Hematopoietic multipotent progenitor cell treated with erythropoietin and hydrocortisone succinate and interleukin-3 and kit ligand, for 17 days (in vitro differentiated cells): Measurements from ENCODE around the gene FOXA2.
"Not testable (repeated sequence)": the region's sequence is repeated elsewhere in the genome, so short reads cannot be mapped to it uniquely, and the experiment has no call there.

Experiments
- DNase-seq: peaks from one replicate; pipeline ENCODE4 v3.0.0-alpha.2; 2015; ENCODE audit warnings: low spot score

Gene FOXA2

DNA sequence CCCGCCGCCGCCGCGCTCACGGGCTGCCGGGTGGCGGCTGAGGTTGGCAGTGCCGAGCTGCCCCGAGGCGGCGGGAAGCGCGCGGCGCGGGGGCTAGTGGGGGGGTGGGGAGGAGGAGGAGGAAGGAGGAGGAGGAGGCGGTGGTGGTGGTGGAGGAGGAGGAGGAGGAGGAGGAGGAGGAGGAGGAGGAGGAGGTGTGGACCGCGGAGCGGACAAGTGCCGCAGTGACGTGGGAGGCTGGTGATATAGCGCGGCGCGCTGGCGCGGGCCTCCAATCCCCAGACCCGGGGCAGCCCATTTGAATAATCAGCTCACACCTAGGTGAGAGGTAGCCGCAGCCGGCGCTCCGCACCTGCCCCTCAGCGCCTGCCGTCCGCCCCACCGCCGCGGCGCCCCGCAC, at the start of gene FOXA2:
Gene FOXA2, minus strand, starts transcription at position 51 of the 400 bp plus-strand sequence. CDS start 294 bp downstream, outside the sequence.
- no peak for DNase-seq

DNA sequence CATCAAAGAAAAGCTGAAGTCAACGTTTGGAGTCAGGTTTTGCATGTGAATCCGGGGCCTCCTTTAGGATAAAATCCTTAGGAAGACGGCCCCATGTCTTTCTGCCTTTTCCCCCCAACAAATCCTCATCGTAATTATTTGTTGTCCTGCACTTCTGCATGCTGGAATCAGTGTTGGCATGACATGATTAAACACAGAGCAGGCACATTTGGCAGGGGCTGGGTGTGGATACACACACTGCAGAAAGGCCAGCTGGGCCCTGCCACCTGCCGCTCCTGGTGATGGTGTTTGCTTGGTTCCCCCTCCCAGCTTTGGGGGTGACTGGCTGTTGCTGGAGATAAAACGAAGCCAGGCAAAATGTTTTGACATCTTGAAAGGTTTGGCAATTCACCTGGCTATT, 46.3 kb upstream of the FOXA2 start:
- DNase-seq = no peak

DNA sequence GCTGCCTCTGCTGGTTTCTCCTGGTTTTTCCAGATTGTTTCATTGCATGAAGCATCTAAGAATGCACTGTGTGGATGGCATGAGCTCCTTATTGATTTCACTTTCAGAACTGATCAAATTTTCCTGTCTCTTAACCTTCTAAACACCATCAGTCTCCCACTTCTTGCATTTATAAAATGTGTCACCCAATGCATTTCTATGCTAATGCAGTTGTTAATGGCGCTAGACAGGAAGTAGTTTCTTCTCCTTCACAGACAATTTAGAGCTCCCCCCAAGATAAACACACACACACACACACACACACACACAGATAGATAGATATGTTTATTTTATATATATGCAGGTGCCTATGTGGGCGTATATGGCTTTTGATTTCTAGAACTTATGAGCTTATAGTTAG, 45.6 kb upstream of the FOXA2 start:
- DNase-seq = no peak

DNA sequence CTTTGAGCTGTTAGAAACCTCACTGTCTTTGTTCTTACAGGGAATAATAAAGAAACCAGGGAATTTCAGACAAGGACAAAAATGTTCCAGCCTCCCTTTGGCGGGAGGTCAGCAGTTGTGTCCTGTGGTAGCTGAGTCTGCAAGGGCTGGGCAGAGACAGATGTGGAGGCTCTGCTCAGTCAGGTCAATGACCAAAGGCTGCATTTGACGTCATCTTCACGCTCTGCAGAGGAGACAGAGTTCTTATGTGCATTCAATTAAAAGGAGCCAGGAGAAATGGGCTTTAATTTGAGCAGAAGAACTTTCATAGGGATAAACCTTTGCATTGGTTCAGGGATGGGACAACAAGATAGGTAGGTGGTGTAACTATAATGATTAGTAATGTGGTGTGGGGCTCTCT, 45.1 kb upstream of the FOXA2 start:
- DNase-seq = no peak

DNA sequence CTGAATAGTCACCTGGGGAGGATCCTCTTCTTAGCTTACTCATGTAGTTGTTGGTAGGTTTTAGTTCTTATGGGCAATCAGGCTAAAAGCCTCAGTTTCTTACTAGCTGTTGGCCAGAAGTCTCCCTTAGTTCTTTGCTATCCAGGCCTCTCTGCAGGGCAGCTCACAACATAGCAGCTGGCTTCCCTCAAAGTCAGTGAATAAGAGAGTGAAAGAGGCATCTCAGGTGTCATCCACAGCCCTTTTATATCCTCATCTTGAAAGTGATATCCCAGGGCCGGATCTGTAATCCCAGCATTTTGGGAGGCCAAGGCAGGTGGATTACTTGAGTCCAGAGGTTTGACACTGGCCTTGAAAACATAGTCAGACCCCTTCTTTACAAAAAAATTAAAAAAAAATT, 42.1 kb upstream of the FOXA2 start:
- DNase-seq = no peak

DNA sequence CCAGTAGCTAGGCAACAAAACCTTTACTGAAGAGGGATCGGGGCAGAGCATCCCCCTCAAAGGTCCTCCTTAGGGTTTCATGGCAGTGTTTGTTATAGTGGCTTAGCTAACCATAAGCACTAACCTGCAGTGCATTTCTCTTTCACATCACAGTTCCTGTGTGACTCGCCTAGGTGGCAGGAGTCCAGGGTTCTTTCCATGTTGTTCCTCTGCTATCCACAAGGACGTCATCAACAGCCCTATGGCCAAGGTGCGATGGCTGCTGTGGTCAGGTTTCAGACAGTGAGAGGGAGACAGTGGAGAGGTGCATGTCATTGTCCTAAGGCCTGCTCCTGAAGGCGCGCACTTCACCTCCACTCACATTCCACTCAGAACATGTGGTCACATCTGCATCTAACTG, 38.8 kb upstream of the FOXA2 start:
- DNase-seq = no peak

DNA sequence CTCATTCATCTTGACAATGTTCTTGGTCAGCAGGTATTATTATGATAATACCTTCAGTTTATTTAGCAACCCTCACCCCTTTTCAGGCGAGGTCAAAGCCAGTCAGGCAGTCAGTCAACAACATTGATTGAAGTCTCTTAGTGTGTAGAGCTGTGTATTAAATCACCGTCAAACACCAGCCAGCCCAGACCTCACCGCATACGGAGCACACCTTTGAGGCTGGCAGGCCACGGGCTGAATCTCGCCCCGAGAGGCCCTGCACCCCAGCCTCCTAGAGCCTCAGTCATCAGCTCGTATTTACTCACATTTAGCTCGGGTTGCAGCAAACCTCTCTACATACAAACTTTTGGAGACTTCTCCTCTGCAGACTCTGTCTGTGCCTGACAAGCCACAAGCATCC, 36.0 kb upstream of the FOXA2 start:
- DNase-seq = no peak

DNA sequence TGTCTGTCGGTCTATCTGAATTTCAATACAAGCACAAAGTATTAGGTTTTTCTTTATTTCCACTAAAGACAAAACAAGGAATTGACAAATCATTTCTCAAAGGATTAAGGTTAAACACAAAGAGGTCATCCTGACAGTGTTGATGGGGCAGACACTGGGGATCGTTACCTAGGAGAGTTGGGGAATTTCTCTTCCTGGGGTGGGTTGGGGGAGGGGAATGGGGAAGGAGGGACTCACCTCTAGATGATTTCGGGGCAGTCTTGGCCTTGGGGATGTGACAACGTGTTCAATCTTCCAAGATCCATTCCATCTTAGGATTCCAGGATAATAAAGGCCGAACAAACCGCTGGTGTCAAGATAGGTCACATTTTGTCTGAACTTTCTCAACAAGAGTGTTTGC, 35.4 kb upstream of the FOXA2 start:
- DNase-seq = no peak

DNA sequence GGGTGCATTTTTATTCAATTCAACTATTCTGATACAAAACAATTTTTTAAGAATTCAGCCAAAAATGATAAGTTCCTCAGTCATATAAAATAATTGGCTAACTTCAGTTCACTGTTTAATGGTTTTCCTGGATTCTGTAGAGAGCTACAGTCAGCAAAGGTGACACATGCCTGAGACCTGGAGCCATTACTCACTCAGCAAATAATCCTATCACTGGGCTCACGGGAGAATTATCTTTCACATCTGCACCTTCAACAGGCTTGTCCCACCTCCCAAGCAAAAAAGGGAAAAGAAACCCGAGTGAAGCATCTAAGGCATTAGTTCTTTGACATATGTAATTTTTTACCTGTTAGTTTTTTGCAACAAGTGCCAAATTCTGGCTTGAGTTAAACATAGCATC, 34.9 kb upstream of the FOXA2 start:
- DNase-seq = no peak

DNA sequence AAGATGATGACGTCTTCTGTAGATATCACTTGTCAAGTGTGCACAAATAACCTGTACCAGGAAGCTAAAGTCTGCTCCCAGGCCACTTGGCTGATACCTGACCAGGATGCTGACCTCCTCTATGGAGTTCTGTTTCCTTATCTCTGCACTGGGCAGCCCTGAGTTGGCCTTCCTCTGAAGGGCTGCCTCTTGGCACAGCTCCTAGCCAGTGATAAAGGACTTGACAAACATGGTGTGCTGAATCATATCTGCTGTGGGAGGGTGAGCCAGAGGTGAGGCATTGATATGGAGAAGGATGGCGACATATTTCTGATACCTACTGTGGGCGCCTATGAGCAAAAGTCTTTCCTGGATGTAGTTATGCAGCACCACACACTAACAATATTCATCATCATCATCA, 32.8 kb upstream of the FOXA2 start:
- no peak for DNase-seq

DNA sequence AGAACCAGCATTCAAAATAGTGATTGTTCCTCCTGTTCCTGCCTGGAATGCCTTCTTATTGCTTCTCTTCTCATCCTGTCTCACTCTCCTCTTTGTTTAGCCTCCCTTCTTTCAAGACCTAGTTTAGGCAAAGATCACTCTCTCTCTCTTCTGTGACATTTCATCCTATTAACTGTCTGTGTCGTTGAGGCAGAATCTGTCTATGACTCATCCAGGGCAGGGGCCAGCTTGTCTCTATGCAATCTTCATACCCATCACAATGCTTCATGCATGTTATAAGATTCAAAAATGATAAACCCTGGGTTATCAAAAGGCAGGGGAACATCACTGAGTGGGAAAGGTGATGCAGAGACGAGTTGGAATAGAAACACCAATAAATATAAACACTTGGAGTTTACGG, 32.2 kb upstream of the FOXA2 start:
- DNase-seq = no peak

DNA sequence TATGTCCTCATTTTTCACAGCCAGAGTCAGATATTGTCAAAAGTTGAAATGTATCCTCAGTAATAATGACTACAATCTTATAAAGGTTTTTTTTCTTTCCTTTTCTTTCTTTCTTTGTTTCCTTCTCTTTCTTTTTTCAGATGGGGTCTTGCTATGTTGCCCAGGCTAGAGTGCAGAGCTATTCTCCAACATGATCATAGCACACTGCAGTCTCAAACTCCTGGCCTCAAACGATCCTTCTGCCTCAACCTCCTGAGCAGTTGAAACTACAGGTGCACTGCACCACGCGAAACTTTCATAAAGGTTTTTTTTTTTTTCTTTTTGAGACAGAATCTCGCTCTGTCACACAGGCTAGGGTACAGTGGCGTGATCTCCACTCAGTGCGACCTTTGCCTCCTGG, 31.1 kb upstream of the FOXA2 start:
- no peak for DNase-seq

DNA sequence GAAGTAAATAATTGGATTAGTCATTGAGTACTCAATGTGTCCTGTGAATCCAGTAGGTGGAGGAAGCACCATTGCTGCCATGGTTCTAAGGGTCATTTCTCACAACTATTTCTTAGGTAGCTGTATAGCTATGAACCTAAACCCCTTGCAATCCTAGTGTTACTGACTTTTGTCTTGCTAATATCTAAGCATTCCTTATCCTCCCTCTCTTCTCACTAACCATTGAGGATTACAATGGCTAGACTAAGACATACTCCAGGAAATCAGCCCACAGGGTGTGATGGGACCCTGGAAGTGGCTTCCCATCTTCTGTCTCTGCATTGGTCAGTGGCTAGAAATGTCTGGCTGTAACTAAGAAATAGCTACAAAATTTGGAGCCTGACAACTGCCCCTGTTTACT, 27.3 kb upstream of the FOXA2 start:
- DNase-seq = no peak

DNA sequence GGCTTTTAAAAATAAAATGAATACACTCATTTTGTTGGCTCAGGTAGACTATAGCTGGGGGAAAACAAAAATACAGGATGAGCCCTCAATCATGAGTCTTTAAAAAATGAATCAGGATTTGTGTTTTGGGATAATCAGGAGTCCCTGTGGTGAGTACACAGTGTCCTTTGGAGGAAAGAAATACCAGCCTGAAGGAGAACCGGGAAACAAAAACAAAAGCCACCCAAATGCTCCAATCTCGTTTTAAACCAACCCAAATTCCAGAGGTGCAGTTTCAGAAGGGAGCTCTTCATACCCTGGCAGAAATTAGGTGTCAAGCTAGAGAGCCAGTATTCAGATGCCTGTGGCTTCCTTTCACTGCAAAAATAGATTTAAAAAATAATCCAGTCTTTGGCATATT, 23.3 kb upstream of the FOXA2 start:
- DNase-seq = no peak

DNA sequence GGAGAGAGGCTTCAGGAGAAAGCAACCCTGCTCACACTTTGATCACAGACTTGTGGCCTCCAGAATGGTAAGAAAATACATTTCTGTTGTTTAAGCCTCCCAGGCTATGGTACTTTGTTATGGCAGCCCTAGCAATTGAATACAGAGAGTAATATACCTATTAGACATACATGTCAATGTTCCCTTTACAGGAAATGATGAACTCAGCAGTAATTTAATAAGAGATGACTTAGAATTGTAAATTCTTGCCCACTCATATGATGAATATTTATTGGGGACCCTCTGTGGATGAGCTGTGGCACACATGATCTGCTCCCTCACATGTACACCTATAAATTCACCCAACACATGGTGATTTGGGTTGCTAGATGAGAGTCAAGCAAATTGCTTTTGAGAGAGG, 20.4 kb upstream of the FOXA2 start:
- DNase-seq = no peak

DNA sequence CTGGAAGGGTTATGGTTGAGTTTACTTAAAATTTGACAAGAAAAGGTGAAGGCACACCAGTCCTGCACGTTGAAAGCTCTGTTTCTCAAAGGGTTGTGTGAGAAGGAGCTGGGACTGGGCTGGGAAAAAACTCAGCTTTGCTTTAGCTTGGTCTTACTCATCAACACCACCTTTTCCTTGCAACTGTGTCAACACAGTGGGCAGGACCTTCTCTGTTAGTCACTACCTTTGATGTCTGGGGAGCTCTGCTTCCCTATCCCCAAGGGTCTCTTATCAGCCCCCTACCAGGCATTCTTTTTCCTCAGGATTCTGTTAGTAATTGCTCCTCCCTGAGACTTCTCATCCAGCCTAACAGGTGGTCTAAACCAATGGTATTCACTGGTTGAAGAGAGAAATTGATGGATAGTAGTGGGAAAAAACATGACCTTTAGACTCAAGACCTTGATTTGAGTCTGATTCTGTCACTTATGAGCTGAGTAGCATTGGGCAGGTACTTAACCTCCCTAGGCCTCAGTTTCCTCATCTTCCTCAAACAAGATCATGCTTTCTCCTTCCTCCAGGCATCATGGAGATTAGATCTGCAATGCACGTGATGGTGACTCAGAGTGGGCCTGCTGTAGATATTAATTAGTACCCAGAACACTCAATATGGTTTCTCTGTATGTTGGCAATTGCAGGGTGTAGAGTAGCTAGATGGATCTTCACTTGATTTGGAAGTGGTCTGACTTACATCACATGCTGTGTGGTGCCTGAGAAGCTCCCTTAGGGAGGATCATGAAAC, 17.2 kb upstream of the FOXA2 start:
- no peak for DNase-seq

DNA sequence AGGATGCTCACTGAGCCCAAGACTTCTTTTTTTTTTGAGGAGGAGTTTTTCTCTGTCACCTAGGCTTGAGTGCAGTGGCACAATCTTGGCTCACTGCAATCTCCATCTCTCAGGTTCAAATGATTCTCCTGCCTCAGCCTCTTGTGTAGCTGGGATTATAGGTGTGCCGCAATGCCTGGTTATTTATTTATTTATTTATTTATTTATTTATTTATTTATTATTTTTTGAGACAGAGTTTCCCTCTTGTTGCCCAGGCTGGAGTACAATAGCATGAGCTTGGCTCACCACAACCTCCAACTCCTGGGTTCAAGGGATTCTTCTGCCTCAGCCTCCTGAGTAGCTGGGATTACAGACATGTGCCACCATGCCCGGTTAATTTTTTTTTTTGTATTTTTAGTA, 14.9 kb upstream of the FOXA2 start:
- DNase-seq = not testable (repeated sequence)

DNA sequence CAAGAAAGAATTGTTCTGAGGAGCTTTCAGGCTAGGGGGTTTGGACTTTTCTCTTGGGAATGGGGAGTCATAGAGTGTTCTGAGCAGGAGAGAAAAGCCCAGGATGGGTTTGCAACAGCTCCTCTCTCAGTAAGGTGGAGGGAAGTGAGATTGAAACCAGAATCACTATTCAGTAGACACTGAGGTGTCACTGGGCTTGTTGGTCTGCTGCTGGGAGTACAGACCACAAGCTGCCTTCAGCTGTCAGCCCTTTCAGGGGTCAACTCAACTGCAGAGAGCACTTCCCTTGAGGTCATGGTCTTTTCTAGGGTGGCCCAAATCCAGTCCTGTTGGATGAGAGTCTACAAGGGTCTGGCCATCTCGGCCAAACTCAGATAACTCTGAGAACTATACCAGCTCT, 12.9 kb upstream of the FOXA2 start:
- DNase-seq = no peak

DNA sequence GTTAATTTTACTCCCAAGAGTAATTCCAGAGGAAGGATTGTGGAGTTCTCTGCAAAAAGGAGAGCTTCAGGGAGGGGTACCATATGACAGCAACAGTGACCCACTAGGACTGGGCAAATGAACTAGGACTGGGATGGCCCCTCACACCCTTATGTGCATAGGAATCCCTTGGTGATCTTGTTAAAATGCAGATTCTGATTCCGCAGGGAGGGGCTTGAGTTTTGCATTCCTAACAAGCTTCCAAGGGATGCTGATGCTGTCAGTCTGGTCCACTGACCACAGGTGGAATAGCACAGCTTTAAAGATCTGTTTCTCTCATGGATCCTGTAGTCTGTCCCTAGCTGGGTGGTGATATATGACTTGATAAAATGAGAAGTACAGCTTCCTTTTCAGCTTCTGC, 6.3 kb upstream of the FOXA2 start:
- DNase-seq = no peak

DNA sequence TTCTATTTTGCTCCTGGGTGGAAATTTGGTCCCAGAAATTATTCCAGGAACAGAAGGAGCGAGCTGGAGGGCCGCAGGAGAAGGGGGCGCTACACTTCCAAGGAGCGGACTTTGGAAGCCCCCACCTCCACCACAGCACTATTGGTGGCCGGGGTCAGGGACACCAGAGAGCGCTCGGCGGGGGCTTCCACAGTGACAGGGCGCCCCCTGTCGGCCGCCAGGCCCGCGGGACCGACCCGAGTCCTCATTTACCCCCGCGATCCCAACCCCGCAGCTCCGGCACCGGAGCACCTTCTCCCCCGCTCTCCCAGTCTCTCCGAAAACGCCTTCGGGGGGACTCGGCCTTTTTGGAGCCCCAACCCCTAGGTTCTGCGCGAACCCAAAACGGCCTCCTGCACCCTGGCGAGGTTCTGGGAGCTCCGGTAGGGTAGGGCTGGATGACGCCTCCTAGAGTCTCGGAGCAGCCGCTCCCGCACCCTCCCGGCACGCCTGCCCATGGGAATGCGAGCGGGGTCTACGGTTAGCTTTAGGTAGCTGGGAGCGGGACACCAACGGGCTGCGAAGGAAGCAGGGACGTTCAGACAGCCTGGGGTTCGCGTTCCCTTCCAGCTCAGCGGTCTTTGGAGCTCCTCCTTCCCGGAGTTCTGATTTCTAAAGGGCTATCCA, 2.4 kb upstream of the FOXA2 start:
- no peak for DNase-seq

DNA sequence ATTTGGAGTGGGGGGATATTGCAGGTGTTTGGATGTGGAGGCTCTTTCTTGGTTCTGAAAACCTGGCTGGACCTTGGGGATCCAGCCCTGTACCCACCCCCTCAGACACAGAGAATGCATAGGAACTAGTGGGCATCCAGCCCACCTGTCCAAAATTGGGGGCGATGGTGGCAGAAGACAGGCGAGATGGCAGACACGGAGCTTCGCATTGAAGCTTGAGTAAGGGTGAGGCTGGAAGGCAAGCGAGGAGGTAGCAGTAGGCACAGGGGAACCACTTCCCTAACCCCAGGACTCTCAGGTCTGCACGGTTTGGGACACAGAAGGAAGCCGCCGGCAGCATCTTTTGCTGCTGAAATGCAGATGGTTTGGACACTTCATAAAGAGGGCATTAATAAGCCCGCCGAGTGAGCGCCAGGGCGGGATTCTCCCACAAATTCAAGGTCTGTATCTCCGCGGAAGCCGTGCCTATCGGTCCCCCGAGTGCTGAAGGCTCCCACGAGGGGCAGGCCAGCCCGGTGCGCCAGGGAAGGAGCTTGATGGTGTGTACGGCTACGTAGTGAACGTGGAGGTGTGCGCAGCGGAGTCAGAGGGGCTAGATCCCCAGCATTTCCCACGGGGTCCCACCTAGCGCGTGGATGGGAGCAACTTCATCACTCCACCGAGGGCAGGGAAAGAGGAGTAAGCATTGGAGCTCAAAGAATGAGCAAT, 1.6 kb upstream of the FOXA2 start:
- no peak for DNase-seq

DNA sequence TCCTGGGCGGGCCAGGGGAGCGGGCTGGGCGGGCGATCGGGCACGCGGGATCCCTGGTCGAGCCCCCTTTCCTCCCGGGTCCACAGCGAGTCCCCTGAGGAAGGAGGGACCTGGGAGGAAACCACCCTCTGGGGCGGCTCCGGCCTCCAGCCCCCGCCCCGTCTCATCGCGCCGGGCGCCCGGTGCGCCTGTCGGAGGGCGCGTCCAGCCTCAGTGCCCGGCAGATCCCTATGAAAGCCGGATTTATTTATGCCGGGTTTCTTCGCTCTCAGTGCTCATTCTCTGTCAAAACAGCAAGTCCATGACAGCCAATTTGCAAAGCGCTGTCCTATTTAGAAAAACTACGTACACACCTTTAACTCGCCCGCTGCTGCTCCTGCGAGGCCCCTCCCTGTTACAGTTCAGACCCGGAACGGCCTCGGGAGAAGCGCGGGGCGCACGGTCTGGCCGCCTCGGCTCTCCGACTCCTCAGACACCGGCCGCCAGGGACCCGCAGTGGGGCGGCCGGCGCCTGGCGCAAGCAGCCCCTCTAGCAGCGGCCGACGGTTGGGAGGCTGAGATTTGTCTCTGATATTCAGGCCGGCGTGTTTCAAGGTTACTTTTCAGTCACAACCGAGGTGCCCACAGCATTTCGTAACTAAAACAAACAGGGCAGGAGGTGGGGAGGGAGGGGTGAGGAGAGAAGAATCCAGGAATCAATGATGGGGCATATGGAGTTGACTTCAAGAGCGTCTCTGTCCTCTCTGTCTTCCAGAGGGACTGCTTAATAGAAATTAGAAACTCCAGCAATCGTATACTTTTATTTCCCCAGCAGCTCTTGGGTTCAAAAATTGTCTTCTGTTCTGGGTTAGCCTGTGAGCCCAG, 782 bp upstream of the FOXA2 start:
- DNase-seq = no peak
